Keratinocyte (primary cell): ENCODE measurements around the gene ZNF787. TPM values are rescaled to one million over a fixed set of nuclear protein-coding genes. Genes with fewer than 3 reads are reported as not detected.

Source experiments
- DNase-seq: peaks from one replicate; pipeline ENCODE4 v3.0.0-alpha.2; 2011; ENCODE audit warnings: low read depth, missing footprints, low spot score
- FAIRE-seq: peaks from 2 replicates; lab custom pipeline; 2011; peaks lifted over from hg19 to GRCh38; lab: Jason Lieb, UNC
- H2AFZ ChIP-seq: 2 replicates; pipeline ENCODE4 v1.6.0; 2012; ENCODE audit warnings: low read length, control low read depth, inconsistent platforms; ENCODE audit not compliant: control insufficient read depth
- H3K27ac ChIP-seq: 2 replicates; pipeline ENCODE4 v1.5.1; 2011; ENCODE audit warnings: low read length; ENCODE audit not compliant: control insufficient read depth, insufficient read depth
- H3K27me3 ChIP-seq: 3 replicates; pipeline ENCODE4 v1.6.0; 2011; ENCODE audit warnings: low read length; ENCODE audit not compliant: control insufficient read depth, insufficient read depth; ENCODE audit errors: extremely low read depth
- H3K36me3 ChIP-seq, 2 experiments: 2 replicates in 1 of 2; 3 replicates in 1 of 2; pipeline ENCODE4 v1.5.1; 2011; ENCODE audit warnings: low read length in 2 of 2, mild to moderate bottlenecking in 1 of 2; ENCODE audit not compliant: control insufficient read depth in 2 of 2, insufficient read depth in 2 of 2; ENCODE audit errors: extremely low read depth in 1 of 2
- H3K4me1 ChIP-seq: 3 replicates; pipeline ENCODE4 v1.5.1; 2011; ENCODE audit warnings: low read length; ENCODE audit not compliant: control insufficient read depth, insufficient read depth; ENCODE audit errors: extremely low read depth
- H3K4me2 ChIP-seq: 3 replicates; pipeline ENCODE4 v1.6.0; 2011; ENCODE audit warnings: low read depth, low read length; ENCODE audit not compliant: control insufficient read depth, insufficient read depth; ENCODE audit errors: extremely low read depth
- H3K4me3 ChIP-seq, 3 experiments: fragments of 200-600 bp in 1 of 3; sonication (generic) in 1 of 3; 2 replicates in 2 of 3; 3 replicates in 1 of 3; pipeline ENCODE4 v1.5.1; 2011 to 2016; ENCODE audit warnings: low read length in 3 of 3, mild to moderate bottlenecking in 3 of 3, control low read depth in 2 of 3, inconsistent platforms in 1 of 3, low read depth in 1 of 3, mixed read lengths in 1 of 3, mixed run types in 1 of 3, moderate library complexity in 1 of 3; ENCODE audit not compliant: control insufficient read depth in 2 of 3, insufficient read depth in 2 of 3; ENCODE audit errors: extremely low read depth in 1 of 3
- H3K79me2 ChIP-seq: 2 replicates; pipeline ENCODE4 v1.6.0; 2012; ENCODE audit warnings: low read length; ENCODE audit not compliant: control insufficient read depth, insufficient read depth
- H3K9ac ChIP-seq: 3 replicates; pipeline ENCODE4 v1.6.0; 2011; ENCODE audit warnings: low read length; ENCODE audit not compliant: control insufficient read depth, insufficient read depth; ENCODE audit errors: extremely low read depth
- H3K9me1 ChIP-seq: 3 replicates; pipeline ENCODE4 v1.6.0; 2011; ENCODE audit warnings: low read length; ENCODE audit not compliant: control insufficient read depth, insufficient read depth; ENCODE audit errors: extremely low read depth
- H3K9me3 ChIP-seq: 2 replicates; pipeline ENCODE4 v1.5.1; 2012; ENCODE audit warnings: low read depth, low read length; ENCODE audit not compliant: control insufficient read depth
- H4K20me1 ChIP-seq: 3 replicates; pipeline ENCODE4 v1.6.0; 2011; ENCODE audit warnings: low read length; ENCODE audit not compliant: control insufficient read depth, insufficient read depth; ENCODE audit errors: extremely low read depth
- EZH2 ChIP-seq: IDR thresholded peaks from one replicate; pipeline ENCODE4 v1.6.1; 2012; ENCODE audit warnings: inconsistent platforms, mild to moderate bottlenecking, low read length, moderate library complexity
- dilution Hi-C: fragments of 300-500 bp; cut with MboI; formaldehyde crosslinking; loops from one replicate; pipeline ENCODE4 v1.7.0; 2020; ENCODE audit warnings: low sequenced_read_pairs; ENCODE audit not compliant: extremely low pct_ligation_motif_present
- polyA plus RNA-seq, 5 experiments: library from polyadenylated mRNA; depleted of rRNA in 3 of 5; stranded (reverse) in 3 of 5; stranded (forward) in 1 of 5; unstranded in 1 of 5; fragments of >200 nt; gene quantifications; 1 replicate in 1 of 5; 2 replicates in 3 of 5; 3 replicates in 1 of 5; pipeline versions ENCODE4 v1.2.1 to v1.2.3, GENCODE V29; 2011 to 2012; ENCODE audit warnings: missing spikeins in 2 of 5, low read depth in 1 of 5, low replicate concordance in 1 of 5
- TF ChIP-seq, protein P1 (sequence below), 3 experiments: IDR thresholded peaks in 1 of 3; conservative IDR thresholded peaks in 1 of 3; optimal IDR thresholded peaks in 1 of 3; 2 replicates in 2 of 3; 3 replicates in 1 of 3; pipeline versions ENCODE3 to v1.5.1; 2011; ENCODE audit warnings: low read length in 3 of 3, mild to moderate bottlenecking in 3 of 3, moderate library complexity in 2 of 3, control low read depth in 1 of 3, inconsistent platforms in 1 of 3; ENCODE audit not compliant: insufficient read depth in 2 of 3; ENCODE audit errors: extremely low read depth in 1 of 3

Gene ZNF787
- polyA plus RNA-seq, 1 donor (not counting 4 experiments of a cell fraction or from before 2014, with no cell fraction given), result 5.6 TPM

- TF ChIP-seq, protein P1, sequence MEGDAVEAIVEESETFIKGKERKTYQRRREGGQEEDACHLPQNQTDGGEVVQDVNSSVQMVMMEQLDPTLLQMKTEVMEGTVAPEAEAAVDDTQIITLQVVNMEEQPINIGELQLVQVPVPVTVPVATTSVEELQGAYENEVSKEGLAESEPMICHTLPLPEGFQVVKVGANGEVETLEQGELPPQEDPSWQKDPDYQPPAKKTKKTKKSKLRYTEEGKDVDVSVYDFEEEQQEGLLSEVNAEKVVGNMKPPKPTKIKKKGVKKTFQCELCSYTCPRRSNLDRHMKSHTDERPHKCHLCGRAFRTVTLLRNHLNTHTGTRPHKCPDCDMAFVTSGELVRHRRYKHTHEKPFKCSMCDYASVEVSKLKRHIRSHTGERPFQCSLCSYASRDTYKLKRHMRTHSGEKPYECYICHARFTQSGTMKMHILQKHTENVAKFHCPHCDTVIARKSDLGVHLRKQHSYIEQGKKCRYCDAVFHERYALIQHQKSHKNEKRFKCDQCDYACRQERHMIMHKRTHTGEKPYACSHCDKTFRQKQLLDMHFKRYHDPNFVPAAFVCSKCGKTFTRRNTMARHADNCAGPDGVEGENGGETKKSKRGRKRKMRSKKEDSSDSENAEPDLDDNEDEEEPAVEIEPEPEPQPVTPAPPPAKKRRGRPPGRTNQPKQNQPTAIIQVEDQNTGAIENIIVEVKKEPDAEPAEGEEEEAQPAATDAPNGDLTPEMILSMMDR (optimal IDR thresholded peaks at IDR 0.05 in 1 of 3, IDR thresholded peaks at IDR 0.05 in 1 of 3, conservative IDR thresholded peaks at IDR 0.05 in 1 of 3; ENCODE audit: extremely low read depth in 1 of 3, insufficient read depth in 2 of 3, low read length in 3 of 3), result no peak
- TF ChIP-seq EZH2, result no peak
- Histone ChIP-seq H3K4me1 (peaks cover 24% of the 10 kb centered on the region), H4K20me1 (no peaks in the 10 kb centered on the region), H3K9me1 (no peaks in the 10 kb centered on the region), H3K9ac (no peak overlapping the region), H2AFZ (no peak overlapping the region), H3K9me3 (no peaks in the 10 kb centered on the region), H3K36me3 (peaks cover 2 to 6% of the 10 kb centered on the region in 2 experiments), H3K4me3 (no peak overlapping the region), H3K27me3 (no peaks in the 10 kb centered on the region), H3K79me2 (peaks cover 14% of the 10 kb centered on the region), H3K27ac (no peak overlapping the region), H3K4me2 (no peak overlapping the region)
- FAIRE-seq (no peak), DNase-seq (no peak)
- dilution Hi-C loops, result no loop called here
These were observed 17.0 kb upstream of the ZNF787 start for GRCh38 chr19:56138069-56138468.

GRCh38 chr19:56137405-56137804, 16.3 kb upstream of the ZNF787 start:
- TF ChIP-seq EZH2, result no peak
- TF ChIP-seq, protein P1 (optimal IDR thresholded peaks at IDR 0.05 in 1 of 3, IDR thresholded peaks at IDR 0.05 in 1 of 3, conservative IDR thresholded peaks at IDR 0.05 in 1 of 3; ENCODE audit: extremely low read depth in 1 of 3, insufficient read depth in 2 of 3, low read length in 3 of 3), result no peak
- Histone ChIP-seq H3K9ac (no peak overlapping the region), H3K79me2 (peaks cover 8% of the 10 kb centered on the region), H3K9me1 (no peaks in the 10 kb centered on the region), H3K4me1 (peaks cover 24% of the 10 kb centered on the region), H3K4me2 (no peak overlapping the region), H3K4me3 (no peak overlapping the region), H4K20me1 (no peaks in the 10 kb centered on the region), H3K27me3 (no peaks in the 10 kb centered on the region), H3K9me3 (no peaks in the 10 kb centered on the region), H2AFZ (no peak overlapping the region), H3K36me3 (no peaks in the 10 kb centered on the region), H3K27ac (no peak overlapping the region)
- FAIRE-seq (no peak), DNase-seq (no peak)
- dilution Hi-C loops, result no loop called here
